Measurements from ENCODE around the gene MRPL54.
A peak's percentile ranks its signal among the peaks of the same experiment; 100 is the strongest.

Gene MRPL54

GRCh38 chr19:3785938-3786824, 23.7 kb downstream of the MRPL54 start, which contains the start of gene MATK:
TSS of gene MATK (minus strand) at chr19:3786381. CDS start at chr19:3785135, 1,246 bp downstream.
- no peak for DNase-seq (ENCODE audit: low read depth)

- DNase-seq (ENCODE audit: low read depth), result no peak
Observed at GRCh38 chr19:3788996-3789778, 26.7 kb downstream of the MRPL54 start.

- no peak for DNase-seq (ENCODE audit: low read depth)
Observed at GRCh38 chr19:3790209-3790734, 27.8 kb downstream of the MRPL54 start.

GRCh38 chr19:3790941-3791340, 28.5 kb downstream of the MRPL54 start:
- no peak for DNase-seq (ENCODE audit: low read depth)

GRCh38 chr19:3792114-3792513, 29.6 kb downstream of the MRPL54 start:
- DNase-seq (ENCODE audit: low read depth), result no peak

GRCh38 chr19:3793799-3794198, 31.3 kb downstream of the MRPL54 start:
- no peak for DNase-seq (ENCODE audit: low read depth)

GRCh38 chr19:3796358-3796757, 33.9 kb downstream of the MRPL54 start:
- DNase-seq (ENCODE audit: low read depth), result no peak

GRCh38 chr19:3798137-3798536, 35.7 kb downstream of the MRPL54 start:
- no peak for DNase-seq (ENCODE audit: low read depth)

GRCh38 chr19:3800996-3801395, 38.5 kb downstream of the MRPL54 start:
- DNase-seq (ENCODE audit: low read depth), result no peak

- peak; percentile 22 for DNase-seq (ENCODE audit: low read depth)
Observed at GRCh38 chr19:3801412-3802096, 39.1 kb downstream of the MRPL54 start.

GRCh38 chr19:3803114-3803888, 40.8 kb downstream of the MRPL54 start:
- no peak for DNase-seq (ENCODE audit: low read depth)

- no peak for DNase-seq (ENCODE audit: low read depth)
Observed at GRCh38 chr19:3803986-3804385, 41.5 kb downstream of the MRPL54 start.

GRCh38 chr19:3804429-3804828, 41.9 kb downstream of the MRPL54 start:
- DNase-seq (ENCODE audit: low read depth), result no peak

GRCh38 chr19:3805859-3806258, 43.4 kb downstream of the MRPL54 start:
- DNase-seq (ENCODE audit: low read depth), result no peak

- DNase-seq (ENCODE audit: low read depth), result no peak
Observed at GRCh38 chr19:3807131-3807480, 44.6 kb downstream of the MRPL54 start.

GRCh38 chr19:3807574-3808354, 45.3 kb downstream of the MRPL54 start:
- no peak for DNase-seq (ENCODE audit: low read depth)

GRCh38 chr19:3808420-3809143, 46.1 kb downstream of the MRPL54 start:
- no peak for DNase-seq (ENCODE audit: low read depth)

- DNase-seq (ENCODE audit: low read depth), result no peak
Observed at GRCh38 chr19:3809881-3810707, 47.6 kb downstream of the MRPL54 start.

GRCh38 chr19:3810708-3811355, 48.4 kb downstream of the MRPL54 start:
- DNase-seq (ENCODE audit: low read depth), result no peak

All from activated T-helper 1 cell treated with Interleukin-2 at 50 U/mL for 16 hours (primary cell).